Measurements from ENCODE around the gene CBY1. TPM values are rescaled to one million over a fixed set of nuclear protein-coding genes. Genes with fewer than 3 reads are reported as not detected.

CBY1 gene
- total and polyA plus RNA-seq, 2 donors (not counting 1 experiment from before 2014, with no cell fraction given) = 6.0 to 20.7 TPM

DNA sequence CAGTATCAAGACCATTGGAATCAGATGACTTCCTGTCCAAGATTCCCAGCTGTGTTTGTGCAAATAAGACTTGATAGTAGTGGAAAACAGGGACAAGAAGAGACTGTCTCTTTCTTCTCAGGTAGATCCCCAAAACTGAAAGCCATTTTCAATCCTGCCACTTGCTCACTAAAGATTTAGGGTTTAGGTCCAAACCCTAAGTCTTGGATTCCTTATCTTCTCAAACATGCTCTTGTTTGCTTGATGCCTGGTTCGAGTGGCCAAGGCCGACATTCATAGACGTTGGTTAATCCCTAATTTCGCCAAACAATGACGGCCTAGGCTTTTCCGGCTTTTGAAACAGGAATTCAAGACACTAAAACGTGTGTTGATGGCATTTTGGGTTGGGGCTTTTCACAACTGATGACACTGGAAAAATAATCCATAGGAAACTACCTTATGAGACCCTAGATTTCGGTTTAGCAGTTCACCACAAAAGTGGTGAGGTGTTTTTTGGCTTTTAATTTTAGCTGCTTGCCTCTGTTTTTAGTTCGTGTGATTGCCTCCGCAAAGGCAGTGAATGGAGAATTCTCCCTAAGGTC is 48.3 kb downstream of the CBY1 start:
- H3K9ac ChIP-seq (ENCODE audit: low read length) = peak overlapping the region; percentile 36

More for the DNA sequence above, 48.3 kb downstream of the CBY1 start:
- ATAC-seq (ENCODE audit: low read depth) (no peak), DNase-seq (peak; percentile 37)
- Mint-ChIP-seq H3K27me3 (no peaks in the 10 kb centered on the region), H3K9me3 (ENCODE audit: insufficient read depth) (no peaks in the 10 kb centered on the region), H3K27ac (peak overlapping the region; percentile 98), H3K4me3 (peak overlapping the region; percentile 94), H3K4me1 (peaks cover 64% of the 10 kb centered on the region)
- Histone ChIP-seq H2AFZ (ENCODE audit: insufficient read depth, low read depth, low read length, poor library complexity, severe bottlenecking) (peak overlapping the region; percentile 12), H3K27me3 (replicated peaks in 1 of 4; ENCODE audit: control extremely low read depth in 1 of 4, control insufficient read depth in 3 of 4, insufficient read depth in 4 of 4, low read length in 3 of 4) (no peaks in the 10 kb centered on the region), H3K36me3 (replicated peaks in 1 of 2; ENCODE audit: control extremely low read depth in 1 of 2, control insufficient read depth in 1 of 2, extremely low read depth in 1 of 2, insufficient read depth in 2 of 2, low read length in 1 of 2) (peaks cover 0 to 4% of the 10 kb centered on the region in 2 experiments), H3K27ac (ENCODE audit: low read length in 2 of 2) (peak overlapping the region; percentile 66 to 83), H3K4me3 (ENCODE audit: control extremely low read depth in 1 of 5, extremely low read depth in 1 of 5, insufficient read depth in 1 of 5, low read depth in 2 of 5, low read length in 4 of 5) (peak overlapping the region; percentile 35 to 61 (median 47)), H3K4me1 (ENCODE audit: control insufficient read depth in 2 of 2, insufficient read depth in 2 of 2, low read length in 2 of 2) (peaks cover 48 to 52% of the 10 kb centered on the region in 2 donors), H3K4me2 (replicated peaks; ENCODE audit: low read depth, low read length, poor library complexity, severe bottlenecking) (peak overlapping the region; percentile 64), H4K20me1 (ENCODE audit: control insufficient read depth, insufficient read depth, low read length, poor library complexity, severe bottlenecking) (peaks cover 37% of the 10 kb centered on the region), H3K9me3 (ENCODE audit: control extremely low read depth in 1 of 3, control insufficient read depth in 2 of 3, insufficient read depth in 1 of 3, low read length in 2 of 3) (no peaks in the 10 kb centered on the region), H3K79me2 (ENCODE audit: control insufficient read depth, insufficient read depth, low read length) (peaks cover 58% of the 10 kb centered on the region)
- ChIA-PET POLR2A (interaction anchor here (1.1 to 1.3 kb wide), 2 partner anchors 23 to 50 kb away, joined by 3 to 9 read pairs; no protein-coding TSS in a partner anchor), CTCF (interaction anchor here (6.6 kb wide), 1 partner anchor 23 kb away, joined by 35 read pairs; the partner anchor contains the start of gene TOMM22)
- intact Hi-C loops (cut with micrococcal nuclease) = loop anchor here (1.0 to 10.0 kb wide), 8 partner anchors 23 to 613 kb away; partner anchors contain the start of genes CBY1, CSNK1E, DDX17 and FAM227A
- 40% methylated on average over 1 of the region's 10 CpGs for whole genome bisulfite sequencing (ENCODE audit: insufficient coverage)
- TF ChIP-seq, protein P1, sequence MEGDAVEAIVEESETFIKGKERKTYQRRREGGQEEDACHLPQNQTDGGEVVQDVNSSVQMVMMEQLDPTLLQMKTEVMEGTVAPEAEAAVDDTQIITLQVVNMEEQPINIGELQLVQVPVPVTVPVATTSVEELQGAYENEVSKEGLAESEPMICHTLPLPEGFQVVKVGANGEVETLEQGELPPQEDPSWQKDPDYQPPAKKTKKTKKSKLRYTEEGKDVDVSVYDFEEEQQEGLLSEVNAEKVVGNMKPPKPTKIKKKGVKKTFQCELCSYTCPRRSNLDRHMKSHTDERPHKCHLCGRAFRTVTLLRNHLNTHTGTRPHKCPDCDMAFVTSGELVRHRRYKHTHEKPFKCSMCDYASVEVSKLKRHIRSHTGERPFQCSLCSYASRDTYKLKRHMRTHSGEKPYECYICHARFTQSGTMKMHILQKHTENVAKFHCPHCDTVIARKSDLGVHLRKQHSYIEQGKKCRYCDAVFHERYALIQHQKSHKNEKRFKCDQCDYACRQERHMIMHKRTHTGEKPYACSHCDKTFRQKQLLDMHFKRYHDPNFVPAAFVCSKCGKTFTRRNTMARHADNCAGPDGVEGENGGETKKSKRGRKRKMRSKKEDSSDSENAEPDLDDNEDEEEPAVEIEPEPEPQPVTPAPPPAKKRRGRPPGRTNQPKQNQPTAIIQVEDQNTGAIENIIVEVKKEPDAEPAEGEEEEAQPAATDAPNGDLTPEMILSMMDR (IDR thresholded peaks at IDR 0.05) = no peak
- no peak for TF ChIP-seq EZH2 (IDR thresholded peaks at IDR 0.05; ENCODE audit: borderline replicate concordance, insufficient read depth, low read depth, low read length, poor library complexity, severe bottlenecking)

Data from B cell (primary cell).